ENCODE results near the gene EFEMP1.

EFEMP1 gene

GRCh38 chr2:55888936-55889335, 34.6 kb downstream of the EFEMP1 start:
- TF ChIP-seq CTCF (IDR thresholded peaks at IDR 0.05; ENCODE audit: low read depth, low read length), result no peak
- H3K4me3 ChIP-seq (ENCODE audit: low read depth, low read length), result no peak overlapping the region

- no peak overlapping the region for H3K4me3 ChIP-seq (ENCODE audit: low read depth, low read length)
- no peak for TF ChIP-seq CTCF (IDR thresholded peaks at IDR 0.05; ENCODE audit: low read depth, low read length)
Observed at GRCh38 chr2:55887901-55888624, 35.5 kb downstream of the EFEMP1 start.

- H3K4me3 ChIP-seq (ENCODE audit: low read depth, low read length), result no peak overlapping the region
- TF ChIP-seq CTCF (IDR thresholded peaks at IDR 0.05; ENCODE audit: low read depth, low read length), result no peak
Observed at GRCh38 chr2:55887351-55887750, 36.2 kb downstream of the EFEMP1 start.

GRCh38 chr2:55885944-55886281, 37.7 kb downstream of the EFEMP1 start:
- TF ChIP-seq CTCF (IDR thresholded peaks at IDR 0.05; ENCODE audit: low read depth, low read length), result no peak
- no peak overlapping the region for H3K4me3 ChIP-seq (ENCODE audit: low read depth, low read length)

- H3K4me3 ChIP-seq (ENCODE audit: low read depth, low read length), result no peak overlapping the region
- no peak for TF ChIP-seq CTCF (IDR thresholded peaks at IDR 0.05; ENCODE audit: low read depth, low read length)
Observed at GRCh38 chr2:55885127-55885943, 38.2 kb downstream of the EFEMP1 start.

GRCh38 chr2:55883829-55884228, 39.8 kb downstream of the EFEMP1 start:
- no peak for TF ChIP-seq CTCF (IDR thresholded peaks at IDR 0.05; ENCODE audit: low read depth, low read length)
- H3K4me3 ChIP-seq (ENCODE audit: low read depth, low read length), result no peak overlapping the region

- H3K4me3 ChIP-seq (ENCODE audit: low read depth, low read length), result no peak overlapping the region
- TF ChIP-seq CTCF (IDR thresholded peaks at IDR 0.05; ENCODE audit: low read depth, low read length), result no peak
Observed at GRCh38 chr2:55883357-55883756, 40.2 kb downstream of the EFEMP1 start.

Data from WI38 (cell line).